A673 (cell line): Measurements from ENCODE around the gene USH1C. TPM values are rescaled to one million over a fixed set of nuclear protein-coding genes. Genes with fewer than 3 reads are reported as not detected.

Source experiments
- BruUV-seq: library from RNA; stranded (reverse); fragments of 400-500 nt; replicated peaks from 2 replicates; lab custom pipeline; 2021; lab: Mats Ljungman, UMichigan
- CTCF ChIA-PET: fragments of 300-600 bp; sonication (Branson Sonifier 250); formaldehyde crosslinking; loops from one replicate; lab custom pipeline; 2022; ENCODE audit warnings: antibody characterized with exemption; lab: Charles Lee
- POLR2A ChIA-PET: fragments of 300-600 bp; sonication (Branson Sonifier 250); formaldehyde crosslinking; loops from one replicate; lab custom pipeline; 2022; ENCODE audit warnings: antibody characterized with exemption; ENCODE audit not compliant: low non-redundant PET; lab: Charles Lee
- DNase-seq: peaks from one replicate; pipeline ENCODE4 v3.0.0-alpha.2; 2015; ENCODE audit warnings: low spot score
- H3K27ac ChIP-seq: fragments of 200-600 bp; sonication (generic); 2 replicates; pipeline ENCODE4 v1.5.1; 2016; ENCODE audit warnings: mixed run types, low read depth, mild to moderate bottlenecking, mixed read lengths, antibody characterized with exemption, low read length; ENCODE audit not compliant: poor library complexity, severe bottlenecking
- H3K27me3 ChIP-seq: fragments of 200-600 bp; sonication (generic); replicated peaks from 2 replicates; pipeline ENCODE4 v1.6.1; 2017; ENCODE audit warnings: mixed run types, low read depth, mild to moderate bottlenecking, mixed read lengths, antibody characterized with exemption, low read length; ENCODE audit not compliant: insufficient read depth, poor library complexity
- H3K36me3 ChIP-seq: fragments of 200-600 bp; sonication (generic); 2 replicates; pipeline ENCODE4 v1.6.1; 2016; ENCODE audit warnings: mixed run types, mild to moderate bottlenecking, mixed read lengths, antibody characterized with exemption, low read length; ENCODE audit not compliant: insufficient read depth, poor library complexity, severe bottlenecking
- H3K4me1 ChIP-seq: fragments of 200-600 bp; sonication (generic); 2 replicates; pipeline ENCODE4 v1.6.1; 2017; ENCODE audit warnings: mixed run types, mild to moderate bottlenecking, mixed read lengths, antibody characterized with exemption, low read length; ENCODE audit not compliant: insufficient read depth, poor library complexity, severe bottlenecking
- H3K4me3 ChIP-seq: fragments of 200-600 bp; sonication (generic); 2 replicates; pipeline ENCODE4 v1.5.1; 2016; ENCODE audit warnings: low read depth, mixed run types, mild to moderate bottlenecking, mixed read lengths, low read length; ENCODE audit not compliant: poor library complexity, severe bottlenecking
- H3K9me3 ChIP-seq: fragments of 200-600 bp; sonication (generic); 2 replicates; pipeline ENCODE4 v1.6.1; 2016; ENCODE audit warnings: mixed run types, low read depth, mild to moderate bottlenecking, mixed read lengths, antibody characterized with exemption, low read length; ENCODE audit not compliant: poor library complexity, severe bottlenecking
- EZH2 ChIP-seq: fragments of 200-600 bp; sonication (generic); IDR thresholded peaks from 2 replicates; pipeline ENCODE4 v1.6.1; 2017; ENCODE audit warnings: borderline replicate concordance, low read depth, mild to moderate bottlenecking, mixed read lengths, antibody characterized with exemption, low read length; ENCODE audit not compliant: poor library complexity, severe bottlenecking
- intact Hi-C: fragments of 100-400 bp; cut with micrococcal nuclease; formaldehyde crosslinking; loops from one replicate; pipeline ENCODE4 v1.10.0; 2022; ENCODE audit not compliant: unreplicated experiment
- total RNA-seq: library from RNA; stranded (reverse); gene quantifications from 2 replicates; pipeline ENCODE4 v1.2.3, GENCODE V29; 2021
- TF ChIP-seq, protein P1 (sequence below): fragments of 300-800, 200-600 bp; sonication (generic); conservative IDR thresholded peaks from 2 replicates; pipeline ENCODE4 v1.5.1; 2017; ENCODE audit warnings: low read depth, mild to moderate bottlenecking, antibody characterized with exemption, low read length, moderate library complexity, mixed read lengths

The USH1C gene
- total RNA-seq, 1 experiment from 2014 or later, result not detected

DNA sequence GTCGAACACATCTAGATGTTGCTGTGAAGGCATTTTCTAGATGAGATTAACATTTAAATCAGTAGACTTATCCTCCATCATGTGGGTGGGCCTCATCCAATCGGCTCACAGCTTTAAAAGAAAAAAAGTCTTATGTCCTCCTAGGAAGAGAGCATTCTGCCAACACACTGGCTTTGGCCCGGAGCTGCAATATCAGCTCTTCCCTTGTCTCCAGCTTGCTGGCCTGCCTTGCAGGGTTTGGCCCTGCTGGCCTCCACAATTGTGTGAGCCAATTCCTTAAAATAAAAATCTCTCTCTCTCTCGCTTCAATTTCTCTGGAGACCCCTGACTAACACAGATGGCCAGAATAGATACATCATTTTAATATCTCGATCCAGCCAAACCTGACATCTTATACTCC is 54.5 kb downstream of the USH1C start:
- no peak overlapping the region for H3K4me3 ChIP-seq
- H3K27ac ChIP-seq, result no peak overlapping the region
- no TSS peak for BruUV-seq
- H3K27me3 ChIP-seq, result no peaks in the 10 kb centered on the region
- H3K9me3 ChIP-seq, result no peaks in the 10 kb centered on the region
- ChIA-PET POLR2A (no interaction called here), CTCF (no interaction called here)
- no peaks in the 10 kb centered on the region for H3K36me3 ChIP-seq
- TF ChIP-seq, protein P1, sequence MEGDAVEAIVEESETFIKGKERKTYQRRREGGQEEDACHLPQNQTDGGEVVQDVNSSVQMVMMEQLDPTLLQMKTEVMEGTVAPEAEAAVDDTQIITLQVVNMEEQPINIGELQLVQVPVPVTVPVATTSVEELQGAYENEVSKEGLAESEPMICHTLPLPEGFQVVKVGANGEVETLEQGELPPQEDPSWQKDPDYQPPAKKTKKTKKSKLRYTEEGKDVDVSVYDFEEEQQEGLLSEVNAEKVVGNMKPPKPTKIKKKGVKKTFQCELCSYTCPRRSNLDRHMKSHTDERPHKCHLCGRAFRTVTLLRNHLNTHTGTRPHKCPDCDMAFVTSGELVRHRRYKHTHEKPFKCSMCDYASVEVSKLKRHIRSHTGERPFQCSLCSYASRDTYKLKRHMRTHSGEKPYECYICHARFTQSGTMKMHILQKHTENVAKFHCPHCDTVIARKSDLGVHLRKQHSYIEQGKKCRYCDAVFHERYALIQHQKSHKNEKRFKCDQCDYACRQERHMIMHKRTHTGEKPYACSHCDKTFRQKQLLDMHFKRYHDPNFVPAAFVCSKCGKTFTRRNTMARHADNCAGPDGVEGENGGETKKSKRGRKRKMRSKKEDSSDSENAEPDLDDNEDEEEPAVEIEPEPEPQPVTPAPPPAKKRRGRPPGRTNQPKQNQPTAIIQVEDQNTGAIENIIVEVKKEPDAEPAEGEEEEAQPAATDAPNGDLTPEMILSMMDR, result no peak
- no peak for TF ChIP-seq EZH2
- intact Hi-C loops, result no loop called here
- DNase-seq, result no peak
- no peaks in the 10 kb centered on the region for H3K4me1 ChIP-seq

DNA sequence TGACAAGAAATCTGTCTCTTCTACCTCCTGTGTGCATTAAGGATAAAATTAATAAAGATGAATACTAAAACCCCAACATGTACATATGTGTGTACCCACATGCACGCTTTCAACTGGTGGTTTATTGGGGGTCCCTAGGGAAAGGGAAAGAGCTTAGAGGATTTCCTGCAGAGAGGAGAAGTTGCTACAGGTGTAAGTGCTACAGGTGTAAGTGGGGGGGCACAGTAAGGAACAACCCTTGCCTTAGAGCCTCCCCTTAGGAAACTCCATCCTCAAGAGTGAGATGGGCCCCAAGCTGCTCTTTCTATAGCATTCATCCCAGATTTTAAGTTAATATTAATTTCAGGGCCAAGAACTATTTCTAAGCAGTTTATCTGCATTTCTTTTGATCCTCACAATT is 55.7 kb downstream of the USH1C start:
- no peaks in the 10 kb centered on the region for H3K4me1 ChIP-seq
- H3K9me3 ChIP-seq, result no peaks in the 10 kb centered on the region
- TF ChIP-seq, protein P1, result no peak
- TF ChIP-seq EZH2, result no peak
- intact Hi-C loops, result no loop called here
- H3K27me3 ChIP-seq, result no peaks in the 10 kb centered on the region
- no peak overlapping the region for H3K4me3 ChIP-seq
- H3K27ac ChIP-seq, result no peak overlapping the region
- ChIA-PET CTCF (no interaction called here), POLR2A (no interaction called here)
- no TSS peak for BruUV-seq
- no peak for DNase-seq
- no peaks in the 10 kb centered on the region for H3K36me3 ChIP-seq

DNA sequence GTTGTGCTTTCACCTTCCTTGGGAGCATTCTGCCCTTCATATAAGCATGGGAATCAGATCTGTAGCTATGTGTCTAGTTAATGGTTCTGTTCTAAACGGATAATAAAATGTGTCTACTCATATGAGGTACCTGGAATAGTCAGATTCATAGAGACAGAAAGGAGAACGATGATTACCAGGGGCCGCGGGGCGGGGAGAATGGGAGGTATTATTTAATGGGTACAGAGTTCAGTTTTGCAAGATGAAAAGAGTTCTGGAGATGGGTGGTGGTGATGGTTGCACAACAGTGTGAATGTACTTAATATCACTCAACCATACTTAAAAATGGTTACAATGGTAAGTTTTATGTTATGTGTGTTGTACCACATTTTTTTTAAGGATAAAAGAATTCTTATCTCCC is 57.6 kb downstream of the USH1C start:
- Histone ChIP-seq H3K27me3 (no peaks in the 10 kb centered on the region), H3K27ac (no peak overlapping the region), H3K36me3 (no peaks in the 10 kb centered on the region), H3K4me1 (no peaks in the 10 kb centered on the region), H3K4me3 (no peak overlapping the region), H3K9me3 (no peaks in the 10 kb centered on the region)
- ChIA-PET POLR2A (no interaction called here), CTCF (no interaction called here)
- intact Hi-C loops, result no loop called here
- no peak for TF ChIP-seq EZH2
- TF ChIP-seq, protein P1, result no peak
- no peak for DNase-seq
- BruUV-seq, result no TSS peak
